HepG2 (cell line): ENCODE results near the gene CHD2. TPM values are rescaled to one million over a fixed set of nuclear protein-coding genes. Genes with fewer than 3 reads are reported as not detected.

Experiments used
- ATAC-seq: fragments of 200-7000 bp; cut with Tn5 transposase; 3 replicates; pipeline ENCODE4 v1.9.1; 2020; ENCODE audit warnings: mild to moderate bottlenecking, moderate library complexity
- BruUV-seq: library from RNA; stranded (reverse); fragments of 400-500 nt; replicated peaks from 2 replicates; lab custom pipeline; 2021; lab: Mats Ljungman, UMichigan
- CTCF ChIA-PET: fragments of 300-600 bp; formaldehyde crosslinking; extraction: SDS; loops from one replicate; lab custom pipeline; 2021; ENCODE audit warnings: low total read pairs, inconsistent platforms, low intra/inter-chr PET ratio; lab: Yijun Ruan, JAX
- POLR2A ChIA-PET: fragments of 350-600 bp; sonication (Branson Sonifier 250); formaldehyde crosslinking; loops from one replicate; lab custom pipeline; 2020; ENCODE audit warnings: antibody characterized with exemption, inconsistent platforms; lab: Yijun Ruan, JAX
- DNase-seq: peaks from one replicate; pipeline ENCODE4 v3.0.0-alpha.2; 2015; ENCODE audit warnings: low spot score
- FAIRE-seq: peaks from 3 replicates; lab custom pipeline; 2011; peaks lifted over from hg19 to GRCh38; lab: Jason Lieb, UNC
- H2AFZ ChIP-seq: one replicate; pipeline ENCODE4 v1.6.1; 2011; ENCODE audit warnings: low read length, inconsistent platforms
- H3K27ac ChIP-seq: fragments of 300-600 bp; 3 replicates; pipeline ENCODE4 v1.8.0; 2011; ENCODE audit warnings: mixed run types, mild to moderate bottlenecking, mixed read lengths, low read length, inconsistent platforms; ENCODE audit not compliant: insufficient read depth; ENCODE audit errors: extremely low read length
- H3K27me3 ChIP-seq, 2 experiments: fragments of 200-600 bp in 1 of 2; 2 replicates in 1 of 2; 3 replicates in 1 of 2; pipeline versions ENCODE4 v1.6.0 to v1.8.0; 2011; ENCODE audit warnings: low read length in 2 of 2, mild to moderate bottlenecking in 2 of 2, moderate library complexity in 2 of 2, inconsistent platforms in 1 of 2; ENCODE audit not compliant: insufficient read depth in 2 of 2, control insufficient read depth in 1 of 2
- H3K36me3 ChIP-seq, 2 experiments: fragments of 200-600 bp in 1 of 2; replicated peaks in 1 of 2; 2 replicates in 1 of 2; 3 replicates in 1 of 2; pipeline versions ENCODE4 v1.5.1 to v1.8.0; 2011; ENCODE audit warnings: low read length in 2 of 2, inconsistent platforms in 1 of 2; ENCODE audit not compliant: insufficient read depth in 2 of 2, control insufficient read depth in 1 of 2
- H3K4me1 ChIP-seq: 2 replicates; pipeline ENCODE4 v1.5.1; 2012; ENCODE audit warnings: low read length, inconsistent platforms; ENCODE audit not compliant: insufficient read depth
- H3K4me2 ChIP-seq: 2 replicates; pipeline ENCODE4 v1.6.0; 2011; ENCODE audit warnings: low read depth, low read length, inconsistent platforms
- H3K4me3 ChIP-seq, 3 experiments: fragments of 200-600 bp in 1 of 3; sonication (generic), shearing (Covaris generic) in 1 of 3; replicated peaks in 1 of 3; 2 replicates each; pipeline ENCODE4 v1.5.1; 2011 to 2016; ENCODE audit warnings: low read length in 3 of 3, inconsistent platforms in 2 of 3, low read depth in 2 of 3, mild to moderate bottlenecking in 2 of 3, control low read depth in 1 of 3, mixed read lengths in 1 of 3; ENCODE audit not compliant: insufficient read depth in 1 of 3
- H3K79me2 ChIP-seq: one replicate; pipeline ENCODE4 v1.6.1; 2011; ENCODE audit warnings: low read length, inconsistent platforms; ENCODE audit not compliant: insufficient read depth
- H3K9ac ChIP-seq: 2 replicates; pipeline ENCODE4 v1.6.0; 2011; ENCODE audit warnings: mild to moderate bottlenecking, low read depth, low read length, inconsistent platforms; ENCODE audit not compliant: insufficient read depth
- H3K9me3 ChIP-seq: 2 replicates; pipeline ENCODE4 v1.5.1; 2012; ENCODE audit warnings: mild to moderate bottlenecking, low read length
- H4K20me1 ChIP-seq: 2 replicates; pipeline ENCODE4 v1.6.0; 2011; ENCODE audit warnings: inconsistent platforms, mild to moderate bottlenecking, low read length, moderate library complexity; ENCODE audit not compliant: insufficient read depth
- CBX2 ChIP-seq, 2 experiments: fragments of 200-600 bp in 1 of 2; sonication (generic); formaldehyde crosslinking in 1 of 2; IDR thresholded peaks; 2 replicates each; pipeline versions ENCODE4 v1.7.0 to v1.8.1; 2018 to 2022; ENCODE audit warnings: low read depth in 2 of 2, low read length in 1 of 2, mild to moderate bottlenecking in 1 of 2, missing genetic modification reagents in 1 of 2
- CREM ChIP-seq, 2 experiments: sonication (generic) in 1 of 2; formaldehyde crosslinking in 1 of 2; IDR thresholded peaks; 2 replicates each; pipeline versions ENCODE4 v1.4.0 to v1.6.1; 2016 to 2020; ENCODE audit warnings: antibody characterized with exemption in 1 of 2, mild to moderate bottlenecking in 1 of 2, missing genetic modification reagents in 1 of 2
- FOXK1 ChIP-seq: sonication (generic); formaldehyde crosslinking; IDR thresholded peaks from 2 replicates; pipeline ENCODE4 v1.4.0; 2020; ENCODE audit warnings: low read depth, missing genetic modification reagents, borderline replicate concordance
- FOXP1 ChIP-seq, 2 experiments: fragments of 450-650 bp in 1 of 2; IDR thresholded peaks; 2 replicates each; pipeline ENCODE4 v1.6.1; 2017 to 2018; ENCODE audit warnings: antibody characterized with exemption in 1 of 2
- RCOR2 ChIP-seq: IDR thresholded peaks from 2 replicates; pipeline ENCODE4 v1.6.1; 2016; ENCODE audit warnings: missing biosample characterization, missing genetic modification reagents
- RFXAP ChIP-seq: sonication (generic); formaldehyde crosslinking; IDR thresholded peaks from 2 replicates; pipeline ENCODE4 v1.4.0; 2020; ENCODE audit warnings: missing genetic modification reagents, borderline replicate concordance
- SMARCE1 ChIP-seq: fragments of 450-650 bp; IDR thresholded peaks from 2 replicates; pipeline ENCODE4 v1.6.1; 2017; ENCODE audit warnings: borderline replicate concordance
- SYNCRIP ChIP-seq: fragments of 200-400 bp; formaldehyde crosslinking; IDR thresholded peaks from 2 replicates; pipeline ENCODE4 v1.6.1; 2018; ENCODE audit warnings: mild to moderate bottlenecking, low read depth, low read length; ENCODE audit not compliant: insufficient read depth
- ZFAT ChIP-seq: sonication (generic); formaldehyde crosslinking; conservative IDR thresholded peaks from 2 replicates; pipeline ENCODE4 v1.8.1; 2023; ENCODE audit warnings: missing genetic modification reagents, inconsistent platforms
- ZFP41 ChIP-seq: sonication (generic); formaldehyde crosslinking; IDR thresholded peaks from 2 replicates; pipeline ENCODE4 v1.4.0; 2020; ENCODE audit warnings: mild to moderate bottlenecking, missing genetic modification reagents, borderline replicate concordance
- ZNF441 ChIP-seq: sonication (generic); formaldehyde crosslinking; IDR thresholded peaks from 2 replicates; pipeline ENCODE4 v1.7.0; 2021; ENCODE audit warnings: missing genetic modification reagents, borderline replicate concordance
- ZNF552 ChIP-seq: sonication (generic); formaldehyde crosslinking; IDR thresholded peaks from 2 replicates; pipeline ENCODE4 v1.9.0; 2022; ENCODE audit warnings: missing genetic modification reagents, mild to moderate bottlenecking, borderline replicate concordance
- WGBS: methylation state at CpG from one replicate; pipeline ENCODE4 v1.1.6; 2017; ENCODE audit warnings: low lambda C conversion rate; 5-methylcytosine and 5-hydroxymethylcytosine counted together
- in situ Hi-C: cut with HindIII; loops from 2 replicates; pipeline ENCODE4 v1.10.0; 2017; ENCODE audit warnings: low pct_unique_long_range_greater_than_20kb; ENCODE audit not compliant: extremely low pct_ligation_motif_present
- intact Hi-C: fragments of 100-400 bp; cut with micrococcal nuclease; formaldehyde crosslinking; loops from one replicate; pipeline ENCODE4 v1.10.0; 2022; ENCODE audit not compliant: unreplicated experiment
- polyA plus RNA-seq, 8 experiments: library from polyadenylated mRNA; depleted of rRNA in 3 of 8; stranded (reverse) in 7 of 8; unstranded in 1 of 8; fragments of >200 nt; fragmentation: Illumina TruSeq in 4 of 8; extraction: Trizol in 4 of 8; gene quantifications; 2 replicates each; pipeline versions ENCODE4 v1.2.1 to v1.2.3, GENCODE V29; 2011 to 2016; ENCODE audit warnings: low read depth in 4 of 8, missing spikeins in 1 of 8, mixed read lengths in 1 of 8; ENCODE audit not compliant: insufficient read depth in 1 of 8
- total RNA-seq, 5 experiments: library from RNA; depleted of rRNA; stranded (reverse); fragments of >200 nt; fragmentation: Illumina TruSeq; extraction: Trizol; gene quantifications; 2 replicates each; pipeline ENCODE4 v1.2.3, GENCODE V29; 2016; ENCODE audit warnings: low read depth in 1 of 5

CHD2 gene
- total and polyA plus RNA-seq, 2 of the 13 experiments (the other 11 are each of a cell fraction or from before 2014, with no cell fraction given), result 54.0 to 54.1 TPM

DNA sequence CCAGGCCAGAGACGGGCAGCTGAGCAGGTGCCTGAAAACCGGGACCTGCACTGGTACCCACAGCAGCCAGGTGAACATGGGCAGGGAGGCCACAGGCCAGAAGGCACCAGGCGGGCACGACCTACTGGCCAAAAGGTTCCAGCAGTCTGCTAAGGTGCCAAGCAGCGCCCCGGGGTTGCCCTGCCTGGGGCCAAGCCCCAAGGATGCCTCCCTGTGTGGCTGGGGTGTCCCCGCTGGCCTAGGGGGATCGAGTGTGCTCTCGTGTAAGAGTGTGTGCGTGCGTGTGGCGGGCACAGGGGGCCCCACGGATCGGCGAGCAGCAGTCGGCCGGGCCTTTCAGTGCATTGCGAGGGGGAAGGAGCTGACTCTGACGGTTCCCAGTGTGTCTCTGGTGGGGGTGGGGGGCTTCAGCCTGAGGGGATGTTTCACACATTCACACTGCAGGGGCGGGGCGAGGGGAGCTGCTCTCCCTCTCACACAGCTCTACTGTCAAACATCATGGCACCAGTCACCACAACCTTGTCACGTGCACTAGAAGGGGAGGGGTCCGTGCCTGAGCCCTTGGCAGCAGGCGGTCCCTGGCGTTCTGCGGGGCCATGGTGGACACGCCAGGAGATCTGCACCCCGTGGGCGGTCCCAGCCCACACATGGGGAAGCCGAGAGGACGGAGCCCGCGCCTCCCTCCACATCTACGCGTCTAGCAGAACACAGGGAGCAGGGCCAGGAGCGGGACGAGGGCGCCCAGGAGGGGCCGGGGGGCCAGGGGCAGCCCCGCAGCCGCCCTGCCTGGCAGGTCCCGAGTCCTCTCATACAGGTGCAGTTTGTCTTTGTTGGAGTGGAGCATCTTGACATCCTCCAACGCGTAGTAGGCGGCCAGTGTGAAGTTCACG lies 144.4 kb downstream of the CHD2 start:
- peaks cover 0 to 8% of the 10 kb centered on the region in 2 experiments; a peak in 1 of 5 replicates for H3K27me3 ChIP-seq
- ChIA-PET POLR2A (no interaction called here), CTCF (no interaction called here)
- TF ChIP-seq ZFP41 (CRISPR knock-in tag) (no peak), CBX2 (IDR thresholded peaks at IDR 0.05; ENCODE audit: low read depth, low read length) (no peak), CBX2 (CRISPR knock-in tag; IDR thresholded peaks at IDR 0.05; ENCODE audit: low read depth) (no peak), ZFAT (CRISPR knock-in tag) (no peak), SMARCE1 (no peak), RFXAP (CRISPR knock-in tag) (no peak), CREM (IDR thresholded peaks at IDR 0.05) (no peak), CREM (CRISPR knock-in tag; IDR thresholded peaks at IDR 0.05) (no peak), RCOR2 (no peak), FOXP1 (IDR thresholded peaks at IDR 0.05) (no peak), FOXP1 (CRISPR knock-in tag; IDR thresholded peaks at IDR 0.05) (no peak), SYNCRIP (no peak), ZNF441 (CRISPR knock-in tag) (no peak), ZNF552 (CRISPR knock-in tag) (no peak), FOXK1 (CRISPR knock-in tag) (no peak)
- no peak for DNase-seq
- no peak for FAIRE-seq
- no peak overlapping the region for H3K9ac ChIP-seq
- no peak overlapping the region for H3K27ac ChIP-seq
- no peaks in the 10 kb centered on the region for H4K20me1 ChIP-seq
- no peak for ATAC-seq
- no peak overlapping the region for H3K4me2 ChIP-seq
- no TSS peak for BruUV-seq
- peaks cover 5% of the 10 kb centered on the region; the same call in 1 of the 2 replicates for H3K9me3 ChIP-seq
- intact Hi-C loops (no loop called here), in situ Hi-C loops (no loop called here)
- H3K4me1 ChIP-seq, result no peaks in the 10 kb centered on the region
- H3K79me2 ChIP-seq, result no peaks in the 10 kb centered on the region
- no peak overlapping the region for H3K4me3 ChIP-seq
- H3K36me3 ChIP-seq, result no peaks in the 10 kb centered on the region
- no peak overlapping the region for H2AFZ ChIP-seq
- WGBS, result 68% methylated on average over 16 of the region's 46 CpGs
